Measurements from ENCODE around the gene PICK1.

The PICK1 gene

DNA sequence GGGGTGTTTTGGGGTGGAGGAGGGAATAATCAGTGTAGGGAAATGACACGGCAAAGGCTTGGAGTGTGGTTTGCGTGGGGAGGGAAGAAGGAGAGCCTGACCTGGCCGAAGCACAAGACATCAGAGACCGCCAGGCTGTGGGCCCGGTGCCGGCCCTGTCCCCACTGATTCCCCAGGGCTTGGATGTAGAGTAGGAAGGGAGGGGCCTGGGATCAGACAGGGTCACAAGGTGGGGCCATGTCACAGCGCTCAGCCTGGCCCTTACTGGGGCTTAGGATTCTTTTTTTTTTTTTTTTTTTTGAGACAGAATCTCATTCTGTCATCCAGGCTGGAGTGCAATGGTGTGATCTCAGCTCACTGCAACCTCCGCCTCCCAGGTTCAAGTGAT lies 9.8 kb downstream of the PICK1 start:
- no peak overlapping the region for H2BK12ac ChIP-seq (ENCODE audit: low read length)
- H3K36me3 ChIP-seq (ENCODE audit: control insufficient read depth in 1 of 2, insufficient read depth in 2 of 2, low read length in 2 of 2): peaks cover 58 to 60% of the 10 kb centered on the region in 2 experiments
- no peak for DNase-seq
- H3K27me3 ChIP-seq (ENCODE audit: insufficient read depth, low read length): no peaks in the 10 kb centered on the region
- H4K91ac ChIP-seq (ENCODE audit: low read depth, low read length): no peak overlapping the region
- no peak overlapping the region for H2AFZ ChIP-seq (ENCODE audit: insufficient read depth, low read length, poor library complexity)
- H3K9ac ChIP-seq (ENCODE audit: low read length): no peak overlapping the region
- H2BK120ac ChIP-seq (ENCODE audit: insufficient read depth, low read length, poor library complexity): no peak overlapping the region
- H3K14ac ChIP-seq (ENCODE audit: low read length): no peak overlapping the region
- H3K4me3 ChIP-seq (ENCODE audit: low read depth, low read length): no peak overlapping the region
- no peak overlapping the region for H2BK5ac ChIP-seq (ENCODE audit: low read depth, low read length, poor library complexity)
- H3K4me2 ChIP-seq (ENCODE audit: low read length): no peak overlapping the region
- H3K23ac ChIP-seq (ENCODE audit: low read length): no peak overlapping the region
- no peak overlapping the region for H4K8ac ChIP-seq (ENCODE audit: low read depth, low read length)
- no peak overlapping the region for H2AK5ac ChIP-seq (ENCODE audit: low read length)
- no peak overlapping the region for H3K27ac ChIP-seq (ENCODE audit: low read depth, low read length)
- H3K9me3 ChIP-seq (ENCODE audit: insufficient read depth, low read depth, low read length): no peaks in the 10 kb centered on the region
- no peaks in the 10 kb centered on the region for H3K79me2 ChIP-seq (ENCODE audit: control insufficient read depth, insufficient read depth, low read length, poor library complexity)
- H4K12ac ChIP-seq (ENCODE audit: low read depth, low read length): no peak overlapping the region
- H3K18ac ChIP-seq (ENCODE audit: low read length): no peak overlapping the region
- H3K4ac ChIP-seq (ENCODE audit: low read depth, low read length): no peak overlapping the region
- 100% methylated on average over 2 of the region's 8 CpGs for WGBS (ENCODE audit: extremely low coverage, insufficient coverage, insufficient read length)
- no peaks in the 10 kb centered on the region for H3K79me1 ChIP-seq (ENCODE audit: low read length)
- H3K4me1 ChIP-seq (ENCODE audit: control insufficient read depth in 1 of 2, insufficient read depth in 2 of 2, low read length in 2 of 2): no peaks in the 10 kb centered on the region

DNA sequence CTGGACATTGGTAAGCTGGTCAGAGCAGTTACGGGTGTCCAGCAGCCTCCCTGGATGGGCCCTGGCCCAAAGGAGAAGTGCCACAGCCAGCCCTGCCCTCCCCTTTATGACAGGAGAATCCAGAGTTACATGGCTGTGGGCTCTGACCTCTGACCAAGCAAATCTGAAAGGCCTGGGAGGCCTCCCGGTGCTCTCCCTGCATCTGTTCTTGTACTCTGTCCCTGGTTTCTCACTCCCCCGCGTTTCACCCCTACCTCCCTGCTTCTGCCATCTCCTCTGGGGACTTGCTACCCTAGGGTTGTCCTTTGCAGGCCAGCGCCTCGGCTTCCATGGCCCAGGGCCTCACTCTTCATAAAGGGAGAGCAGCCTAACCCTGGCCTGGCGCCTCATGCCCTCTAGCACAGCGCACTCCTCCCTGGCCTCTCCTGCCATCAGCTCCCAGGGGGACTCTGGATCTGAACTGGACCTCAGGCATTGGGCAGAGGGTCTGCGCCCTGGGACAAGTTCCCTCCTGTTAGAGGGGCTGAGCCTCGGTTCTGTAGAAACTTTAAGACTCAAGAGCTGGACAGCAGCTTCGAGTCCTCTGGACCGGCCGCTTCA lies 10.7 kb downstream of the PICK1 start:
- Histone ChIP-seq H3K18ac (ENCODE audit: low read length) (no peak overlapping the region), H2AFZ (ENCODE audit: insufficient read depth, low read length, poor library complexity) (no peak overlapping the region), H3K27ac (ENCODE audit: low read depth, low read length) (no peak overlapping the region), H2BK5ac (ENCODE audit: low read depth, low read length, poor library complexity) (no peak overlapping the region), H3K9ac (ENCODE audit: low read length) (no peak overlapping the region), H4K8ac (ENCODE audit: low read depth, low read length) (no peak overlapping the region), H3K4me3 (ENCODE audit: low read depth, low read length) (no peak overlapping the region), H4K91ac (ENCODE audit: low read depth, low read length) (no peak overlapping the region), H3K4me1 (ENCODE audit: control insufficient read depth in 1 of 2, insufficient read depth in 2 of 2, low read length in 2 of 2) (no peaks in the 10 kb centered on the region), H2BK120ac (ENCODE audit: insufficient read depth, low read length, poor library complexity) (no peak overlapping the region), H3K36me3 (ENCODE audit: control insufficient read depth in 1 of 2, insufficient read depth in 2 of 2, low read length in 2 of 2) (peaks cover 66 to 69% of the 10 kb centered on the region in 2 experiments), H3K4ac (ENCODE audit: low read depth, low read length) (no peak overlapping the region), H3K79me2 (ENCODE audit: control insufficient read depth, insufficient read depth, low read length, poor library complexity) (no peaks in the 10 kb centered on the region), H2AK5ac (ENCODE audit: low read length) (no peak overlapping the region), H3K14ac (ENCODE audit: low read length) (no peak overlapping the region), H3K4me2 (ENCODE audit: low read length) (no peak overlapping the region), H3K9me3 (ENCODE audit: insufficient read depth, low read depth, low read length) (no peaks in the 10 kb centered on the region), H2BK12ac (ENCODE audit: low read length) (no peak overlapping the region), H3K27me3 (ENCODE audit: insufficient read depth, low read length) (no peaks in the 10 kb centered on the region), H3K23ac (ENCODE audit: low read length) (no peak overlapping the region), H3K79me1 (ENCODE audit: low read length) (no peaks in the 10 kb centered on the region), H4K12ac (ENCODE audit: low read depth, low read length) (no peak overlapping the region)
- DNase-seq: no peak
- WGBS (ENCODE audit: extremely low coverage, insufficient coverage, insufficient read length): no CpG with 5 or more reads among the region's 13 CpGs

DNA sequence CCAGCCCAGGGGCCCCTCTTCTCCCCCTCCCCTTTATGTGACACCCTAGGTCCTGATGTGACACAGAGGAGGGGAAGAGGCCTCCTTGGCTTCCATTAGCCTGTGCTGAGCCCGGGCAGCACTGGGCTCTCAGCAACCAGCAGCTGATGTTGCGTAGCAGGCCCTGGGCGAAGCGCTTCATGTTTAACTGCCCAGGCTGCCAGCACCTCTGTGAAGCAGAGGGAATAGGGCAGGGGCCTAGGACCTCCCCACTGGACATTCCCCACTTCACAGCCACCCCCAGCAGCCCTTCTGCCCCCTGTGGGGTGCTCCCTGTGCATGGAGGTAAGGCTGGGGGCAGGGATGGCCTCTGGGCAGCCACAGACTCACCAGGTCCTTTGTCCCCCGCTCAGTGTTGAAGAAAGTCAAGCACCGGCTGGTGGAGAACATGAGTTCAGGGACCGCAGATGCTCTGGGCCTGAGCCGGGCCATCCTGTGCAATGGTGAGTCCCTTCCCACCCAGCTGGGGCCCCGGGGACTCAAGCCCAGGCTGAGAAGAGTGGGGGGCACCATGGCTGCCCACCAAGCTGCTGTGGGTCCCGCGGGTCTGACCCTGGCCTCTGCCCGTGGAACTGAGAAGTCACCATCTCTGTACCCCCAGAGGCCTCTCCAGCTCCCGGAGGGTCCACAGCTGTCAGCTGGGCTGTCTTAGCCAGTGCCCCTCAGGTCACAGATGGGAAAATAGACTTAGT lies 11.6 kb downstream of the PICK1 start:
- DNase-seq: no peak
- H3K4me2 ChIP-seq (ENCODE audit: low read length): no peak overlapping the region
- H3K27ac ChIP-seq (ENCODE audit: low read depth, low read length): no peak overlapping the region
- no peak overlapping the region for H2BK5ac ChIP-seq (ENCODE audit: low read depth, low read length, poor library complexity)
- H2BK120ac ChIP-seq (ENCODE audit: insufficient read depth, low read length, poor library complexity): no peak overlapping the region
- H3K18ac ChIP-seq (ENCODE audit: low read length): no peak overlapping the region
- no peak overlapping the region for H4K8ac ChIP-seq (ENCODE audit: low read depth, low read length)
- no peak overlapping the region for H2AFZ ChIP-seq (ENCODE audit: insufficient read depth, low read length, poor library complexity)
- H4K91ac ChIP-seq (ENCODE audit: low read depth, low read length): no peak overlapping the region
- H3K79me2 ChIP-seq (ENCODE audit: control insufficient read depth, insufficient read depth, low read length, poor library complexity): no peaks in the 10 kb centered on the region
- H3K4ac ChIP-seq (ENCODE audit: low read depth, low read length): no peak overlapping the region
- no CpG with 5 or more reads among the region's 13 CpGs for WGBS (ENCODE audit: extremely low coverage, insufficient coverage, insufficient read length)
- no peak overlapping the region for H4K12ac ChIP-seq (ENCODE audit: low read depth, low read length)
- peaks cover 68 to 77% of the 10 kb centered on the region in 2 experiments for H3K36me3 ChIP-seq (ENCODE audit: control insufficient read depth in 1 of 2, insufficient read depth in 2 of 2, low read length in 2 of 2)
- no peaks in the 10 kb centered on the region for H3K4me1 ChIP-seq (ENCODE audit: control insufficient read depth in 1 of 2, insufficient read depth in 2 of 2, low read length in 2 of 2)
- H3K23ac ChIP-seq (ENCODE audit: low read length): no peak overlapping the region
- no peaks in the 10 kb centered on the region for H3K79me1 ChIP-seq (ENCODE audit: low read length)
- H3K14ac ChIP-seq (ENCODE audit: low read length): no peak overlapping the region
- no peak overlapping the region for H2BK12ac ChIP-seq (ENCODE audit: low read length)
- H3K9me3 ChIP-seq (ENCODE audit: insufficient read depth, low read depth, low read length): no peaks in the 10 kb centered on the region
- H2AK5ac ChIP-seq (ENCODE audit: low read length): no peak overlapping the region
- H3K9ac ChIP-seq (ENCODE audit: low read length): no peak overlapping the region
- H3K27me3 ChIP-seq (ENCODE audit: insufficient read depth, low read length): no peaks in the 10 kb centered on the region
- H3K4me3 ChIP-seq (ENCODE audit: low read depth, low read length): no peak overlapping the region

DNA sequence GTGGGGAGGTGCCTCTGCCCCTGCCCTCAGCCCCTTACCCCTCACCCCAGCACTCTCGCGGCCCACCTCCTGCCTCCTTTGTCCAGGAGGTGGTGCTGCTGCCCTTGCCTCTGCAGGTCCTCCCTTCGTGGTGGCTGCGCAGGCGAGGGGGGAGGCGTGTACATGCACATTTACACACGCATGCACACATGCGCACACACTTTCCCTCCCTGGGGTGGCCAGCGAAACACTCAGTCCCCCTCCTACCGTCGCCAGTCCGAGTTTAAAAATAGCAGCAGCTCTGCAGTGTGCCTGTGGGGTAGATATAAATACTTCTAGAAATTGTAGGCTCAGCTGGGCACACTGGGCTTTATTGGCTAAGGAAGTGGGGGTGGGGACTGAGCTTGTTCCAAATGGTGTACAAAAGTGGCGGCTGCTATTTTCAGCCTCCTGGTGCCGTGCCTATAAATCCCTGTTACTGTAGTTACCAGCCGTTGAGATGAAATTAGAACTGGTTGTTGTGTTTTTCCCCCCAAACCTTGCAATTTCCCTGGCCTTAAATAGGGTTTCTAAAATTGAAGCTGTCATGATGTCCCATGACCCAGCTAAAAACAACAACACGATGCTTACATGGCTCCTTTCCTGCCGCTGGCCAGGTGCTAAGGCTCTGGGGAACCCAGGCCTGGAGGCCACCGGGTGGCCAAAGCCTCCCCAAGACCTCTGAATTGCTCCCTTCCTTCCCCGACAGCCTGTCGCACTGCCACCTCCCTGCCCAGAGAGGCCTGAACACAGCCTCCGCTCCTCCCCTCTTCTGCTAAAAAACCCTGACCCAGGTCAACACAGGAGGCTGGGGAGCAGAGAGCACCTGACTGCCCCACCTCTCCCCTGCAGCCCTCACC lies 12.4 kb downstream of the PICK1 start:
- Histone ChIP-seq H2BK12ac (ENCODE audit: low read length) (no peak overlapping the region), H3K4me2 (ENCODE audit: low read length) (no peak overlapping the region), H4K8ac (ENCODE audit: low read depth, low read length) (no peak overlapping the region), H3K23ac (ENCODE audit: low read length) (no peak overlapping the region), H3K27me3 (ENCODE audit: insufficient read depth, low read length) (no peaks in the 10 kb centered on the region), H4K12ac (ENCODE audit: low read depth, low read length) (no peak overlapping the region), H3K4ac (ENCODE audit: low read depth, low read length) (no peak overlapping the region), H4K91ac (ENCODE audit: low read depth, low read length) (no peak overlapping the region), H2AFZ (ENCODE audit: insufficient read depth, low read length, poor library complexity) (no peak overlapping the region), H3K9me3 (ENCODE audit: insufficient read depth, low read depth, low read length) (no peaks in the 10 kb centered on the region), H3K4me1 (ENCODE audit: control insufficient read depth in 1 of 2, insufficient read depth in 2 of 2, low read length in 2 of 2) (no peaks in the 10 kb centered on the region), H2BK5ac (ENCODE audit: low read depth, low read length, poor library complexity) (no peak overlapping the region), H3K18ac (ENCODE audit: low read length) (no peak overlapping the region), H3K79me2 (ENCODE audit: control insufficient read depth, insufficient read depth, low read length, poor library complexity) (no peaks in the 10 kb centered on the region), H3K9ac (ENCODE audit: low read length) (no peak overlapping the region), H3K4me3 (ENCODE audit: low read depth, low read length) (peak overlapping the region; percentile 10), H2AK5ac (ENCODE audit: low read length) (no peak overlapping the region), H2BK120ac (ENCODE audit: insufficient read depth, low read length, poor library complexity) (no peak overlapping the region), H3K36me3 (ENCODE audit: control insufficient read depth in 1 of 2, insufficient read depth in 2 of 2, low read length in 2 of 2) (peaks cover 73 to 81% of the 10 kb centered on the region in 2 experiments), H3K79me1 (ENCODE audit: low read length) (no peaks in the 10 kb centered on the region), H3K14ac (ENCODE audit: low read length) (no peak overlapping the region), H3K27ac (ENCODE audit: low read depth, low read length) (no peak overlapping the region)
- no CpG with 5 or more reads among the region's 21 CpGs for WGBS (ENCODE audit: extremely low coverage, insufficient coverage, insufficient read length)
- DNase-seq: no peak
